HepG2 (cell line): ENCODE results near the gene GABRR3. TPM values are rescaled to one million over a fixed set of nuclear protein-coding genes. Genes with fewer than 3 reads are reported as not detected.

Experiments
- ETV5 ChIP-seq: IDR thresholded peaks from 2 replicates; pipeline ENCODE4 v1.6.1; 2018; ENCODE audit warnings: missing biosample characterization, missing genetic modification reagents, inconsistent platforms, borderline replicate concordance
- HDAC1 ChIP-seq: sonication (generic); formaldehyde crosslinking; IDR thresholded peaks from 2 replicates; pipeline ENCODE4 v1.5.1; 2020; ENCODE audit warnings: mild to moderate bottlenecking, missing genetic modification reagents
- KLF6 ChIP-seq: IDR thresholded peaks from 2 replicates; pipeline ENCODE4 v1.8.0; 2016; ENCODE audit warnings: missing biosample characterization, missing genetic modification reagents
- NFYC ChIP-seq: IDR thresholded peaks from 2 replicates; pipeline ENCODE4 v1.6.1; 2016; ENCODE audit warnings: missing genetic modification reagents, missing compliant biosample characterization
- PHF21A ChIP-seq: sonication (generic); formaldehyde crosslinking; IDR thresholded peaks from 2 replicates; pipeline ENCODE4 v1.5.0; 2020; ENCODE audit warnings: mild to moderate bottlenecking, missing genetic modification reagents
- SALL1 ChIP-seq: sonication (generic); formaldehyde crosslinking; IDR thresholded peaks from 2 replicates; pipeline ENCODE4 v1.8.0; 2022; ENCODE audit warnings: mild to moderate bottlenecking, missing genetic modification reagents
- SNRNP70 ChIP-seq: fragments of 200-400 bp; formaldehyde crosslinking; IDR thresholded peaks from 2 replicates; pipeline ENCODE4 v1.6.1; 2017; ENCODE audit warnings: mild to moderate bottlenecking, low read depth, low read length, moderate library complexity
- SOX5 ChIP-seq: IDR thresholded peaks from 2 replicates; pipeline ENCODE4 v1.6.1; 2016; ENCODE audit warnings: borderline replicate concordance
- SP5 ChIP-seq: IDR thresholded peaks from 2 replicates; pipeline ENCODE4 v1.6.1; 2016; ENCODE audit warnings: low read depth, borderline replicate concordance
- TAF15 ChIP-seq: fragments of 200-400 bp; formaldehyde crosslinking; IDR thresholded peaks from one replicate; pipeline ENCODE4 v1.6.1; 2018; ENCODE audit warnings: mild to moderate bottlenecking, low read depth, low read length; ENCODE audit not compliant: poor library complexity, severe bottlenecking
- WIZ ChIP-seq: sonication (generic); formaldehyde crosslinking; IDR thresholded peaks from 2 replicates; pipeline ENCODE4 v1.5.1; 2020; ENCODE audit warnings: mild to moderate bottlenecking, missing genetic modification reagents
- ZNF607 ChIP-seq: sonication (generic); formaldehyde crosslinking; IDR thresholded peaks from 2 replicates; pipeline ENCODE4 v1.5.1; 2020; ENCODE audit warnings: missing genetic modification reagents, mild to moderate bottlenecking, borderline replicate concordance
- ZSCAN9 ChIP-seq: IDR thresholded peaks from 2 replicates; pipeline ENCODE4 v1.6.1; 2016; ENCODE audit warnings: borderline replicate concordance
- polyA plus RNA-seq, 8 experiments: library from polyadenylated mRNA; depleted of rRNA in 3 of 8; stranded (reverse) in 7 of 8; unstranded in 1 of 8; fragments of >200 nt; fragmentation: Illumina TruSeq in 4 of 8; extraction: Trizol in 4 of 8; gene quantifications; 2 replicates each; pipeline versions ENCODE4 v1.2.1 to v1.2.3, GENCODE V29; 2011 to 2016; ENCODE audit warnings: low read depth in 4 of 8, missing spikeins in 1 of 8, mixed read lengths in 1 of 8; ENCODE audit not compliant: insufficient read depth in 1 of 8
- total RNA-seq, 5 experiments: library from RNA; depleted of rRNA; stranded (reverse); fragments of >200 nt; fragmentation: Illumina TruSeq; extraction: Trizol; gene quantifications; 2 replicates each; pipeline ENCODE4 v1.2.3, GENCODE V29; 2016; ENCODE audit warnings: low read depth in 1 of 5
- TF ChIP-seq, protein P1 (sequence below): sonication (generic); formaldehyde crosslinking; IDR thresholded peaks from 2 replicates; pipeline ENCODE4 v1.8.0; 2022; ENCODE audit warnings: mild to moderate bottlenecking, missing genetic modification reagents
- TF ChIP-seq, protein P2 (sequence below): sonication (generic); formaldehyde crosslinking; conservative IDR thresholded peaks from 2 replicates; pipeline ENCODE4 v1.8.0; 2022; ENCODE audit warnings: low read depth, missing genetic modification reagents
- TF ChIP-seq, protein P3 (sequence below): sonication (generic); formaldehyde crosslinking; IDR thresholded peaks from 2 replicates; pipeline ENCODE4 v1.5.0; 2020; ENCODE audit warnings: missing genetic modification reagents, mild to moderate bottlenecking, borderline replicate concordance
- TF ChIP-seq, protein P4 (sequence below): IDR thresholded peaks from 2 replicates; pipeline ENCODE4 v1.4.0; 2020; ENCODE audit warnings: mild to moderate bottlenecking, missing genetic modification reagents

GABRR3 gene
- total and polyA plus RNA-seq, 2 of the 13 experiments (the other 11 are each of a cell fraction or from before 2014, with no cell fraction given), result 0.42 to 0.83 TPM

DNA sequence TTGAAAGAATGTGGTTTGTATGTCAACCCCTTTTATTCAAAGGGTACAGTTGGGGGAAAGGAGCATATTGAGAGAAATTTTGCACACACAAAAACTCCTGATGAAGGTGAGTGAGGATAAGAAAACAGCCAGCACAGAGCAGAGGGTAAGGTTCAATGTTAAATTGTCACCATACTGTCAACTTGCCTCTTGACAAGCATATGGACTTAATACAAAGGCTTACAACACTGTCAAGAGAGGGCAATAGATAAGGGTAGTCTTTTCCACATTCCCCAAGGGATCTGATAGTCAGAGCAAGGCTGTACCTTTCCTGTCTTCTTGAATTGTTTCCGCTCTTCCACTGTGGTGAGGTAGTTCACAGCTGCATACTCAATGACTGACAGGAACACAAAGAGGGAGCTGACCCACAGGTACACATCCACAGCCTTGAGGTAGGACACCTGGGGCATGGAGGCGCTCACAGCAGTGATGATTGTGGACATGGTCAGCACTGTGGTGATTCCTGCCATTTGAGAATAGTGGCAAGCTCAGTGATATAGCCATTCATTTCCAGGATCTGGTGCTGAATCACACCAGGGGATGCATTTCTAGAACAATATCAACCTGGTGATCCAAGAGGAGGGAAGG lies 42.5 kb downstream of the GABRR3 start (continued):
- TF ChIP-seq, protein P1, sequence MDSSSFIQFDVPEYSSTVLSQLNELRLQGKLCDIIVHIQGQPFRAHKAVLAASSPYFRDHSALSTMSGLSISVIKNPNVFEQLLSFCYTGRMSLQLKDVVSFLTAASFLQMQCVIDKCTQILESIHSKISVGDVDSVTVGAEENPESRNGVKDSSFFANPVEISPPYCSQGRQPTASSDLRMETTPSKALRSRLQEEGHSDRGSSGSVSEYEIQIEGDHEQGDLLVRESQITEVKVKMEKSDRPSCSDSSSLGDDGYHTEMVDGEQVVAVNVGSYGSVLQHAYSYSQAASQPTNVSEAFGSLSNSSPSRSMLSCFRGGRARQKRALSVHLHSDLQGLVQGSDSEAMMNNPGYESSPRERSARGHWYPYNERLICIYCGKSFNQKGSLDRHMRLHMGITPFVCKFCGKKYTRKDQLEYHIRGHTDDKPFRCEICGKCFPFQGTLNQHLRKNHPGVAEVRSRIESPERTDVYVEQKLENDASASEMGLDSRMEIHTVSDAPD (CRISPR knock-in tag), result no peak
- TF ChIP-seq SNRNP70 (no peak), WIZ (no peak), ZNF607 (CRISPR knock-in tag) (no peak), PHF21A (CRISPR knock-in tag) (peak; percentile 42; the same call in 1 of the 2 replicates), SP5 (CRISPR knock-in tag) (no peak), HDAC1 (CRISPR knock-in tag) (0 out of 2 replicates have a peak, but pooled peaks have one; percentile 11), KLF6 (CRISPR knock-in tag) (no peak), ZSCAN9 (no peak; the same call in 1 of the 2 replicates), TAF15 (no peak), SALL1 (CRISPR knock-in tag) (peak; percentile 66), NFYC (CRISPR knock-in tag) (no peak), SOX5 (CRISPR knock-in tag) (peak; percentile 64), ETV5 (CRISPR knock-in tag) (no peak)
- TF ChIP-seq, protein P2, sequence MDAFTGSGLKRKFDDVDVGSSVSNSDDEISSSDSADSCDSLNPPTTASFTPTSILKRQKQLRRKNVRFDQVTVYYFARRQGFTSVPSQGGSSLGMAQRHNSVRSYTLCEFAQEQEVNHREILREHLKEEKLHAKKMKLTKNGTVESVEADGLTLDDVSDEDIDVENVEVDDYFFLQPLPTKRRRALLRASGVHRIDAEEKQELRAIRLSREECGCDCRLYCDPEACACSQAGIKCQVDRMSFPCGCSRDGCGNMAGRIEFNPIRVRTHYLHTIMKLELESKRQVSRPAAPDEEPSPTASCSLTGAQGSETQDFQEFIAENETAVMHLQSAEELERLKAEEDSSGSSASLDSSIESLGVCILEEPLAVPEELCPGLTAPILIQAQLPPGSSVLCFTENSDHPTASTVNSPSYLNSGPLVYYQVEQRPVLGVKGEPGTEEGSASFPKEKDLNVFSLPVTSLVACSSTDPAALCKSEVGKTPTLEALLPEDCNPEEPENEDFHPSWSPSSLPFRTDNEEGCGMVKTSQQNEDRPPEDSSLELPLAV (CRISPR knock-in tag), result no peak
- TF ChIP-seq, protein P3, sequence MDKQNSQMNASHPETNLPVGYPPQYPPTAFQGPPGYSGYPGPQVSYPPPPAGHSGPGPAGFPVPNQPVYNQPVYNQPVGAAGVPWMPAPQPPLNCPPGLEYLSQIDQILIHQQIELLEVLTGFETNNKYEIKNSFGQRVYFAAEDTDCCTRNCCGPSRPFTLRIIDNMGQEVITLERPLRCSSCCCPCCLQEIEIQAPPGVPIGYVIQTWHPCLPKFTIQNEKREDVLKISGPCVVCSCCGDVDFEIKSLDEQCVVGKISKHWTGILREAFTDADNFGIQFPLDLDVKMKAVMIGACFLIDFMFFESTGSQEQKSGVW (CRISPR knock-in tag), result no peak
- TF ChIP-seq, protein P4, sequence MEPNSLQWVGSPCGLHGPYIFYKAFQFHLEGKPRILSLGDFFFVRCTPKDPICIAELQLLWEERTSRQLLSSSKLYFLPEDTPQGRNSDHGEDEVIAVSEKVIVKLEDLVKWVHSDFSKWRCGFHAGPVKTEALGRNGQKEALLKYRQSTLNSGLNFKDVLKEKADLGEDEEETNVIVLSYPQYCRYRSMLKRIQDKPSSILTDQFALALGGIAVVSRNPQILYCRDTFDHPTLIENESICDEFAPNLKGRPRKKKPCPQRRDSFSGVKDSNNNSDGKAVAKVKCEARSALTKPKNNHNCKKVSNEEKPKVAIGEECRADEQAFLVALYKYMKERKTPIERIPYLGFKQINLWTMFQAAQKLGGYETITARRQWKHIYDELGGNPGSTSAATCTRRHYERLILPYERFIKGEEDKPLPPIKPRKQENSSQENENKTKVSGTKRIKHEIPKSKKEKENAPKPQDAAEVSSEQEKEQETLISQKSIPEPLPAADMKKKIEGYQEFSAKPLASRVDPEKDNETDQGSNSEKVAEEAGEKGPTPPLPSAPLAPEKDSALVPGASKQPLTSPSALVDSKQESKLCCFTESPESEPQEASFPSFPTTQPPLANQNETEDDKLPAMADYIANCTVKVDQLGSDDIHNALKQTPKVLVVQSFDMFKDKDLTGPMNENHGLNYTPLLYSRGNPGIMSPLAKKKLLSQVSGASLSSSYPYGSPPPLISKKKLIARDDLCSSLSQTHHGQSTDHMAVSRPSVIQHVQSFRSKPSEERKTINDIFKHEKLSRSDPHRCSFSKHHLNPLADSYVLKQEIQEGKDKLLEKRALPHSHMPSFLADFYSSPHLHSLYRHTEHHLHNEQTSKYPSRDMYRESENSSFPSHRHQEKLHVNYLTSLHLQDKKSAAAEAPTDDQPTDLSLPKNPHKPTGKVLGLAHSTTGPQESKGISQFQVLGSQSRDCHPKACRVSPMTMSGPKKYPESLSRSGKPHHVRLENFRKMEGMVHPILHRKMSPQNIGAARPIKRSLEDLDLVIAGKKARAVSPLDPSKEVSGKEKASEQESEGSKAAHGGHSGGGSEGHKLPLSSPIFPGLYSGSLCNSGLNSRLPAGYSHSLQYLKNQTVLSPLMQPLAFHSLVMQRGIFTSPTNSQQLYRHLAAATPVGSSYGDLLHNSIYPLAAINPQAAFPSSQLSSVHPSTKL, result peak; percentile 63; the same call in 1 of the 2 replicates
